ENCODE measurements around the gene TMEM100. TPM values are rescaled to one million over a fixed set of nuclear protein-coding genes. Genes with fewer than 3 reads are reported as not detected.
A peak's percentile ranks its signal among the peaks of the same experiment; 100 is the strongest.

The TMEM100 gene
- total RNA-seq, 2 experiments from 2014 or later = not detected

DNA sequence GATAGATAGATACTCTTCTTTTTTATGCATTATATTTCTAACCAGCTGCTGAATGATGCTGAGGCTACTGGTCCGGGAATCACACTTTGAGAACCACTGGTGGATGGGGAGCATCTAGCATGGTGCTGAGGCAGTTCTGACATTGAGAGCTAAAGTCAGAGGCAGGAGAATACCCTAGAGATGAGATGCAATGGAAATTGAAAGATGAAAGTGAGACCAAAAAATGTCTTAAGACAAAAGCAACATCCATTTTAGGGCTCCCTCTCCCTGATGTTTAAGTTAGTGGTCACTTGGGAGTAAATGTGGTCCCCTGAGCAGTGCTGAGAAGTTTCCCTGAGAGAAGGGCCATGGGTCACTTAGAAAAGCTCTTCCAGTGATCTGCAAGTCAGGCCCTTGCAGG lies 35.0 kb upstream of the TMEM100 start:
- CTCF ChIA-PET = interaction anchor here (0.7 kb wide), 1 partner anchor 17 kb away, joined by 3 read pairs; no protein-coding TSS in a partner anchor
- H3K36me3 Mint-ChIP-seq = no peaks in the 10 kb centered on the region
- POLR2A ChIA-PET = no interaction called here
- H3K4me3 Mint-ChIP-seq = no peak overlapping the region
- peaks cover 2% of the 10 kb centered on the region for H3K4me1 Mint-ChIP-seq (ENCODE audit: low read depth)
- no peak overlapping the region for H3K27ac Mint-ChIP-seq
- DNase-seq = no peak
- intact Hi-C loops (cut with micrococcal nuclease) = no loop called here
- no peaks in the 10 kb centered on the region for H3K9me3 Mint-ChIP-seq
- H3K27me3 Mint-ChIP-seq = no peaks in the 10 kb centered on the region

DNA sequence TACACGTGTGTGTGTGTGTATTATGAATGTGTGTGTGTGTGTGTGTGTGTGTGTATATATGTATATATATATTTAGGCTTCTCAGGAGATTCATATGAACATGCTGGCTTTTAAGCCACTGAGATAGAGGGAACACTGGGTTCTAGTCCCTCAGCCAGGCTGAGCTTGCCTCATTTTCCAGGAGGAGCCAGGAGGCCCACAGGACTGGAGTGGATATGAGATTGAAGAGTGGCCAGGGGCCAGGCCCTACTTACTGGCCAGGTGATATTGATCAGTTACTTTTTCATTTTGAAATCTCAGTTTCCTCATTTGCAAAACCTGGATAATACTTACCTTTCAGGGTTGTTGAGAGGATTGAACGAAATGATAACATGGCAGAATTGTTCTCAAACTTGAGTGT lies 34.0 kb upstream of the TMEM100 start:
- no peak for DNase-seq
- H3K9me3 Mint-ChIP-seq = no peaks in the 10 kb centered on the region
- ChIA-PET CTCF (no interaction called here), POLR2A (no interaction called here)
- H3K27me3 Mint-ChIP-seq = no peaks in the 10 kb centered on the region
- intact Hi-C loops (cut with micrococcal nuclease) = no loop called here
- peaks cover 5% of the 10 kb centered on the region for H3K4me1 Mint-ChIP-seq (ENCODE audit: low read depth)
- no peak overlapping the region for H3K27ac Mint-ChIP-seq
- H3K4me3 Mint-ChIP-seq = no peak overlapping the region
- H3K36me3 Mint-ChIP-seq = no peaks in the 10 kb centered on the region

DNA sequence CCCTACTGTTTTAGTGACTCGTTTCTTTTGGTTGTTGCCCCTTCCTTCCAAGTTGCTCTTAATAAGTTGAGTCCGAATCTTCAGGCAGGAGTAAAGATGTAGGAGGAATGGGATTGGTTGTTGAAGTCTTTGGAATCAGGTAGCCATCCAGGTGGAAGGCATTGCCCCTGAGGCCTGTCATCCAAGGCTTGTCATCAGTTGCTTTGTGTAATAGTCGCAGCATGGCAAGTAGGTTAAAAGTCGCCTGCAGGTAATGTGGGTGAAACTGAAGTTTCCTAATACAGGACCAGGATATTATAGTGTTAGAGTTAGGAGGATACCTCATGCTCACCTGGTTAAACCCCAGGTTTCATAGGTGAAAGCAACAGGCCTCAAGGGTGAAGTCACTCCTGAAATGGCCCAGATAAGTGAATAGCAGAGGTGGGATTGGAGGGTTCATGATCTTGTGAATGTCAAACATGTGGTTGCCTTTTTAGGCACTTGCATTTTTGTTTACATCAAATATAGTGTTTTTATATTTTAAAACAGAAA lies 29.1 kb upstream of the TMEM100 start:
- Mint-ChIP-seq H3K4me1 (ENCODE audit: low read depth) (peaks cover 14% of the 10 kb centered on the region), H3K27ac (no peak overlapping the region), H3K4me3 (peak overlapping the region; percentile 75), H3K36me3 (no peaks in the 10 kb centered on the region), H3K27me3 (peaks cover 14% of the 10 kb centered on the region), H3K9me3 (no peaks in the 10 kb centered on the region)
- intact Hi-C loops (cut with micrococcal nuclease) = loop anchor here (5.0 kb wide), 2 partner anchors 174 to 329 kb away; partner anchors contain the start of gene MMD
- no peak for DNase-seq
- ChIA-PET POLR2A (interaction anchor here (0.8 to 2.2 kb wide), 3 partner anchors 14 to 27 kb away, joined by 3 to 17 read pairs (median 3); no protein-coding TSS in a partner anchor), CTCF (interaction anchor here (0.7 to 1.7 kb wide), 8 partner anchors 10 to 238 kb away, joined by 3 to 18 read pairs (median 4); no protein-coding TSS in a partner anchor)

DNA sequence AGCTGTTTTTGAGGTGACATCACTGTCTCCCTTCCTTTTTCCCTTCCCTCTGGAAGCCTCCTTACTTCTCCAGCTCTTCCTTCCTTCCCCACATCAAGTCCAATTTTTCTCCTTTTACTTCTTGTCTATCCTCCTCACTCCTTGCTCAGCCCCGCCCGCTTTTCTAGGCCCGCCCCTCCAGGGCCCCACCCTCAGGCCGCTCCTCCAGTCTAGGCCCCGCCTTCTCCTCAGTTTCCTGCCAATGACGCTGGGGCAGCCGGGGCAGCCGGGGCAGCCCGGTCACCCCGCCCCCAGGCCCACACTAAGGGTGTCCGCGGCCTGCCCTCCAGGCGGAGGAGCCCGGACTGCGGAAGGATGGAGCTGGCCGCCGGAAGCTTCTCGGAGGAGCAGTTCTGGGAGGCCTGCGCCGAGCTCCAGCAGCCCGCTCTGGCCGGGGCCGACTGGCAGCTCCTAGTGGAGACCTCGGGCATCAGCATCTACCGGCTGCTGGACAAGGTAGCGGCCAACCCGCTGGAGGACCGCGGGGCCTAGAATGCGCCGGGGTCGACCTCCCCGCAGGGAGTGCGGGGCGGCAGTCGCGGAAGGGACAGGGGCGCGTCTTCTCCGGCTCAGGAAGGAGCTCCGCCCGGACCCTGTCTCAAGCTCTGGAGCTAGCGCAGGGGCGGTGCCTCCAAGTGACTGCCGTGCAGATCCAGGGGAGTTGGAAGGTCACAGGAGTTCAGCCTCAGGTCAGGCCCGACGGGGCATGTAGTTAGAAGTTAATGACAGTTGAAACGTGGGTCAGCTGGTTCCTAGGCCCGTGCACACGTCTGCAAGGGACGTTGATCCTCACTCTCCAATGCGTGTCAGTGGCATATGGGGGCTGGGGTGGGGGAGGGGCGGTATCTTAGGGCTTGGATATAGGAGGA lies 28.3 kb upstream of the TMEM100 start, which contains the start of gene PCTP:
Gene PCTP, plus strand, starts transcription at position 302 of the 908 bp plus-strand sequence. Its CDS starts 53 bp downstream, at position 355.
- H3K4me1 Mint-ChIP-seq (ENCODE audit: low read depth) = peaks cover 14% of the 10 kb centered on the region
- no peaks in the 10 kb centered on the region for H3K9me3 Mint-ChIP-seq
- H3K27ac Mint-ChIP-seq = no peak within 1 kb of the TSS
- ChIA-PET POLR2A (interaction anchor here (0.8 to 2.2 kb wide), 3 partner anchors 14 to 27 kb away, joined by 3 to 17 read pairs (median 3); no protein-coding TSS in a partner anchor), CTCF (interaction anchor here (0.7 to 1.7 kb wide), 10 partner anchors 9 to 237 kb away, joined by 3 to 18 read pairs (median 4); no protein-coding TSS in a partner anchor)
- H3K27me3 Mint-ChIP-seq = peaks cover 18% of the 10 kb centered on the region
- intact Hi-C loops (cut with micrococcal nuclease) = loop anchor here (1.0 to 5.0 kb wide), 3 partner anchors 17 to 329 kb away; partner anchors contain the start of gene MMD
- no peaks in the 10 kb centered on the region for H3K36me3 Mint-ChIP-seq
- H3K4me3 Mint-ChIP-seq = peak within 1 kb of the TSS; percentile 75
- DNase-seq = peak; percentile 93

DNA sequence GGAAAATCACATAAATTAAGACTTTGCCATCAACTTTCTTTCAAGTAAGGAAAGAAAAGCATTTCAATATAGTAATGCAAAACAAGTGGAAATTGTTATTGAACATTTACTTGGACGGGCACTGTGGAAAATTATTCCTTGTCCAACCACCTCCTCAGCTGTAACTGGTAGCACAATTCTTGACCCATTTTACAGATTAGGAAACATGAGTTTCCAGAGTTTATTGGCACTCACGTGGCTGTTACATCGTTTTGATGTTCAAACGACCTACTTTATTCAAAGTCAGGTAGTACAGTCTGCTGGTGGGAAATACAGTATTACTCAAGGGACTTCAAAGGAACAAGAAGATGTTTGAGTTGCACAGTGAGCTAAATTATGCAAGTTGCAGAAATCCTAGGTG lies 27.3 kb upstream of the TMEM100 start:
- no peak for DNase-seq
- intact Hi-C loops (cut with micrococcal nuclease) = loop anchor here (1.0 to 5.0 kb wide), 3 partner anchors 16 to 328 kb away; partner anchors contain the start of gene MMD
- CTCF ChIA-PET = interaction anchor here (1.2 to 1.7 kb wide), 6 partner anchors 12 to 236 kb away, joined by 3 to 18 read pairs (median 4); no protein-coding TSS in a partner anchor
- Mint-ChIP-seq H3K27me3 (peaks cover 23% of the 10 kb centered on the region), H3K36me3 (no peaks in the 10 kb centered on the region), H3K9me3 (no peaks in the 10 kb centered on the region), H3K4me1 (ENCODE audit: low read depth) (peaks cover 14% of the 10 kb centered on the region), H3K4me3 (no peak overlapping the region), H3K27ac (no peak overlapping the region)
- POLR2A ChIA-PET = interaction anchor here (2.2 kb wide), 1 partner anchor 15 kb away, joined by 17 read pairs; no protein-coding TSS in a partner anchor

DNA sequence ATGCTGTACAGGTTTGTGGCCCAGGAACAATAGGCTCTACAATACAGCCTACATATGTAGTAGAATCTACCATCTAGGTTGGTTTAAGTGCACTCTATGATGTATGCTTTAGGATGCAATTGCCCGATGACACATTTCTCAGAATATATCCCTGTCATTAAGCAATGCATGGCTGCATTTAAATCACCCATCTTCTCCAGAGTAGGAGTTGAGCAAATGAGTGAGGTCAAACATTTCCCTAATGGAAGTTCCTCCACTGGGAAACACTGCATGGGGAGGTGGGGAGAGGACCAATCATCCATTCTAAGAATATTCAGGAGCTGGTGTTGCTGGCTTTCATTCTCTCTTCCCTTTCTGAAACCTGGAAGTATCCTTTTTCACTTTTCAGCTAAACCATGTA lies 26.2 kb upstream of the TMEM100 start:
- no peak for DNase-seq
- POLR2A ChIA-PET = no interaction called here
- no peak overlapping the region for H3K4me3 Mint-ChIP-seq
- no peaks in the 10 kb centered on the region for H3K36me3 Mint-ChIP-seq
- CTCF ChIA-PET = interaction anchor here (0.9 to 1.3 kb wide), 2 partner anchors 15 to 235 kb away, joined by 3 to 4 read pairs; no protein-coding TSS in a partner anchor
- H3K9me3 Mint-ChIP-seq = no peaks in the 10 kb centered on the region
- peaks cover 14% of the 10 kb centered on the region for H3K4me1 Mint-ChIP-seq (ENCODE audit: low read depth)
- intact Hi-C loops (cut with micrococcal nuclease) = no loop called here
- H3K27me3 Mint-ChIP-seq = peaks cover 23% of the 10 kb centered on the region
- no peak overlapping the region for H3K27ac Mint-ChIP-seq

DNA sequence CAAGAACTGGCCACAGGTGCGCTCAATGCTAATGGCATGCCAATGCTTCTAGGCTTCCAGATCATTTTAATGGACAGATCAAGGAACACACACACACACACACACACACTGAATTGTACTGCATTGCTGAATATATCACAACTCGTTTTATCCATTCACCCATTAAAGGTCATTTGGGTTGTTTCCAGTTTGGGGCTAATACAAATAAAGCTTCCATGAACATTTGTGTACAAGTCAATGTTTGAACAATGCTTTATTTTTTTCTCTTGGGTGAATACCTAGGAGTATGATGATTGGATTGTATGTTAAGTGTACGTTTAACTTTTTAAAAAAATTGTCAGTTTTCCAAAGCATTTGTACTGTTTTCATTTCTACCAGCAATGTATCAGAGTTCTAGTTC lies 24.5 kb upstream of the TMEM100 start:
- intact Hi-C loops (cut with micrococcal nuclease) = no loop called here
- Mint-ChIP-seq H3K27ac (no peak overlapping the region), H3K9me3 (no peaks in the 10 kb centered on the region), H3K27me3 (peaks cover 23% of the 10 kb centered on the region), H3K36me3 (no peaks in the 10 kb centered on the region), H3K4me1 (ENCODE audit: low read depth) (peaks cover 11% of the 10 kb centered on the region), H3K4me3 (no peak overlapping the region)
- ChIA-PET POLR2A (no interaction called here), CTCF (no interaction called here)
- no peak for DNase-seq

DNA sequence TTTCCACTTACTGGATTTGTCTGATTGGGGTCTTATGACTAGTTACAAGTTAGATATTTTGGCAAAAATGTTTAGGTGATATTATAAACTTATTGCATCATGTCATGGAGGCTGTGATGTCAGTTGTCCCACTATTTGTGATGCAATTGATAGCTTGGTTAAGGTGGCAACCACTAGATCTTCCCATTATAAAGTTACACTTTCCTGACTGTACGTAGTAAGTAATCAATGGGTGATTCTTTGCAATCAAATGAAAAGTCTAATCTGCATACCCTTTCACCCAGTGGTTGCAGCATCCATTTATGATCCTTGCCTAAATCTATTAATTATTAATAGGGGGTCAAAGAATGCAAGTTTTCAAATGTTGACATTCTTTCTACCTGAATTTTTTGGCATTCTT lies 23.8 kb upstream of the TMEM100 start:
- intact Hi-C loops (cut with micrococcal nuclease) = no loop called here
- no peaks in the 10 kb centered on the region for H3K36me3 Mint-ChIP-seq
- CTCF ChIA-PET = no interaction called here
- DNase-seq = no peak
- POLR2A ChIA-PET = no interaction called here
- peaks cover 6% of the 10 kb centered on the region for H3K4me1 Mint-ChIP-seq (ENCODE audit: low read depth)
- no peak overlapping the region for H3K4me3 Mint-ChIP-seq
- no peaks in the 10 kb centered on the region for H3K9me3 Mint-ChIP-seq
- H3K27ac Mint-ChIP-seq = no peak overlapping the region
- H3K27me3 Mint-ChIP-seq = peaks cover 23% of the 10 kb centered on the region

DNA sequence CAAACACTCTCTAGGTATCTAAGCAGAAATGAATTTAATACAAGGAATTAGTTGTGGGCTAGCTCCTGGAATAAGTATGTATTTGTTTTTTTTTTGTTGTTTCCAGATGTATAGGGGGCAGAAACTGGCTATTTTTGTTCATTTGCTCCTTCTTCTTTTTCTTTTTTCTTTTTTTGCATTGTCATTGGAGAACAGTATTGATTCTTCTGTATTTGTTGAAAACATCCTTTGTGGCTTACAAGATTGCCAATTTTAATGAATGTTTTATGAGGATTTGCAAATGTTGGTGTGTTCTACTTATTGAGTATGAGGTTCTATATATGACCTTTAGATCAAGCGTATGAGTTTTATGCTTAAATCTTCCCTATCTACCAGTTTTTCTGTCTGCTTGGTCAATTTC lies 22.6 kb upstream of the TMEM100 start:
- Mint-ChIP-seq H3K36me3 (no peaks in the 10 kb centered on the region), H3K9me3 (no peaks in the 10 kb centered on the region), H3K4me3 (no peak overlapping the region), H3K27ac (no peak overlapping the region), H3K4me1 (ENCODE audit: low read depth) (no peaks in the 10 kb centered on the region), H3K27me3 (peaks cover 26% of the 10 kb centered on the region)
- DNase-seq = no peak
- CTCF ChIA-PET = no interaction called here
- POLR2A ChIA-PET = no interaction called here
- intact Hi-C loops (cut with micrococcal nuclease) = no loop called here

DNA sequence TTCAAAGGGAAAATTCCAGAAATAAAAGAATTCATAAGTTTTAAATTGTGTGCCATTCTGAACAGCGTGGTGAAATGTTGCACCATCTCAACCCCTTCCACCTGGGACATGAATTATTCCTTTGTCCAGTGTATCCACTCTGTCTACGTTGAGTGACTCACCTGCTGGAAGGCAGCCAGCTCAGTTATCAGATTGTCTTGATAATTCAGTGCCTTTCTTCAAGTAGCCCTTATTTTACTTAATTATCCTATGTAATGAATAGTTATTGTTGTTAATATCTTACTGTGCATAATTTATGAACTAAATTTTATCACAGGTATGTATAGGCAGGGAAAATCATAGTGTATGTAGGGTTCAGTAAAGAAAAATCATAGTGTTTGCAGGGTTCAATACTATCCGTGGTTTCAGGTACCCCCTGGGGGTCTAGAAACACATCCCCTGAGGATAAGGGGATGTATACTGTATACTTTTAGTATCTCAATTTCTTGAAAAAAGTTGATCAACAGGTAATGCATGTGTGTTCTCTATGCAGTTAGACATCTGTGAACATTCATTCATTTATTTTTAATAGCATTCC lies 20.5 kb upstream of the TMEM100 start:
- Mint-ChIP-seq H3K4me1 (ENCODE audit: low read depth) (no peaks in the 10 kb centered on the region), H3K9me3 (no peaks in the 10 kb centered on the region), H3K27ac (no peak overlapping the region), H3K27me3 (peaks cover 20% of the 10 kb centered on the region), H3K36me3 (no peaks in the 10 kb centered on the region), H3K4me3 (no peak overlapping the region)
- ChIA-PET POLR2A (no interaction called here), CTCF (interaction anchor here (1.7 kb wide), 1 partner anchor 142 kb away, joined by 5 read pairs; no protein-coding TSS in a partner anchor)
- no peak for DNase-seq
- intact Hi-C loops (cut with micrococcal nuclease) = no loop called here

DNA sequence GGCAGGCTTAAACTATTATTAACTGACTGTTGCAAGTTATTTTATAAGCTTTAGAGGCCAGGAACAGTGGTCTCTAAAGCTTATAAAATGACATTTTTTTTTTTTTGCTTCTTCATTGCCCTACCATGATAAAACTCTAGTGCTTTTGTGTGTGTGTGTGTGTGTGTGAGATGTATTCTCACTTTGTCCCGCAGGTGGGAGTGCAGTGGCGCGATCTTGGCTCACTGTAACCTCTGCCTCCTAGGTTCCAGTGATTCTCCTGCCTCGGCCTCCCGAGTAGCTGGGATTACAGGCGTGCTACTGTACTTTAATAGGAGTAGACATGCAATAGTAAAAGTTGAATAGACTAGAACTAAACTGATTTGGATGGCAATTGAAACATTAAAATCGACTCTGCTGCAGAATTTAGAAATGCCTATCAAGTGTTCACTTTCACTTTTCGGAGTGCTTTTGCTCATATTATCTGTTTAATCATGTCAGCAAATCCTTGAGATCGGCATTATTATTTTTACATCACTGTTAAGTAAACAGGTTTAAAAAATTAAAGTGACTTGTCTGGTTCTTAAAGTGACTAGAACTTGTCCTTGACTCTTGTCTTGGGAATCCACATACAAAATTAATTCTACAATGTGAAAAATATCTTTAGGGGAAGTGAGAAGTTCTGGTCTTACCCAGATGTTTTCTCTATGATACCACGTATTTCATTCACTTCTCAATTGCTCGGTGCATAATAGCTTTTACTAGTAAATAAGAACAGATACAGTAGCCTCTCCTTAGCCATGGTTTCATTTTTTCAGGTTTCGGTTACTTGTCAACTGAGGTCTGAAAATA lies 19.8 kb upstream of the TMEM100 start:
- DNase-seq = no peak
- Mint-ChIP-seq H3K27me3 (peaks cover 21% of the 10 kb centered on the region), H3K27ac (no peak overlapping the region), H3K4me1 (ENCODE audit: low read depth) (no peaks in the 10 kb centered on the region), H3K9me3 (no peaks in the 10 kb centered on the region), H3K36me3 (no peaks in the 10 kb centered on the region), H3K4me3 (no peak overlapping the region)
- ChIA-PET POLR2A (no interaction called here), CTCF (interaction anchor here (1.0 to 1.7 kb wide), 2 partner anchors 9 to 141 kb away, joined by 5 read pairs; partner anchors contain the start of gene PCTP)
- intact Hi-C loops (cut with micrococcal nuclease) = no loop called here
